ENCODE results near the gene RAB1A.
"Not testable (repeated sequence)": the region's sequence is repeated elsewhere in the genome, so short reads cannot be mapped to it uniquely, and the experiment has no call there.

GRCh38 chr2:65170611-65171477 is 40.9 kb upstream of the RAB1A start:
- TF ChIP-seq CTCF, POLR2AphosphoS5 (IDR thresholded peaks at IDR 0.05): not testable (repeated sequence)

Measured in sigmoid colon (tissue), 4 donors.